Mesothelial cell of epicardium (in vitro differentiated cells): ENCODE data around the gene RCAN2. TPM values are rescaled to one million over a fixed set of nuclear protein-coding genes. Genes with fewer than 3 reads are reported as not detected.

ENCODE experiments used
- DNase-seq, 2 experiments: peaks; one replicate each; pipeline ENCODE4 v3.0.0; 2021; ENCODE audit warnings: low spot score in 2 of 2; ENCODE audit not compliant: unreplicated experiment in 2 of 2
- H3K27ac Mint-ChIP-seq: 2 replicates; pipeline ENCODE4 v1.8.0; 2021; ENCODE audit warnings: mixed read lengths
- H3K27me3 Mint-ChIP-seq: 2 replicates; pipeline ENCODE4 v1.8.0; 2021; ENCODE audit warnings: low read depth, mixed read lengths
- H3K36me3 Mint-ChIP-seq: 2 replicates; pipeline ENCODE4 v1.8.0; 2021; ENCODE audit warnings: mixed read lengths
- H3K4me1 Mint-ChIP-seq: 2 replicates; pipeline ENCODE4 v1.8.0; 2021; ENCODE audit warnings: mixed read lengths
- H3K4me3 Mint-ChIP-seq: 2 replicates; pipeline ENCODE4 v1.8.0; 2021; ENCODE audit warnings: mild to moderate bottlenecking, moderate library complexity, mixed read lengths
- H3K9me3 Mint-ChIP-seq: 2 replicates; pipeline ENCODE4 v1.8.0; 2021; ENCODE audit warnings: mixed read lengths
- total RNA-seq: library from RNA; stranded (reverse); gene quantifications from 3 replicates; pipeline ENCODE4 v1.2.1, GENCODE V29; 2021
- TF ChIP-seq, protein P1 (sequence below): fragments of 200-600 bp; sonication (generic); IDR thresholded peaks from one replicate; pipeline ENCODE4 v1.5.0; 2021; ENCODE audit warnings: antibody characterized with exemption; ENCODE audit not compliant: unreplicated experiment

The RCAN2 gene
- total RNA-seq, 1 donor from 2014 or later: 4.0 TPM

DNA sequence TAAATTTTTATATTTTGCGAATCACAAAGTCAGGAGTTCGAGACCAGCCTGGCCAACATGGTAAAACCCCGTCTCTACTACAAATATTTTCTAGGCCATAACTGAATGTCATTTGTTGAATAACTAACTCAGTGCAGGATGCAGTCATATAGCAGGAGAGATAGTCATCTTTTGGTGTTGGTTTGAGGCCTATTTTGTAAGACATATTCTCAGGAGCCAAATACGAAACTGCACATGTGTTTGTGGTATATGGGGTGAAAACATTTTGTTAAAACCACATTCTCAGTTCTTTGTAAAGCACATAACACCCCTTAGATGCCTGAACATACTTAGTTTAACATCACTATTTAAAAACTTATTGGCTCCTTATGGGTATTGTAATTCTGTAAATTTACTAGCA, 315.8 kb downstream of the RCAN2 start:
- TF ChIP-seq, protein P1, sequence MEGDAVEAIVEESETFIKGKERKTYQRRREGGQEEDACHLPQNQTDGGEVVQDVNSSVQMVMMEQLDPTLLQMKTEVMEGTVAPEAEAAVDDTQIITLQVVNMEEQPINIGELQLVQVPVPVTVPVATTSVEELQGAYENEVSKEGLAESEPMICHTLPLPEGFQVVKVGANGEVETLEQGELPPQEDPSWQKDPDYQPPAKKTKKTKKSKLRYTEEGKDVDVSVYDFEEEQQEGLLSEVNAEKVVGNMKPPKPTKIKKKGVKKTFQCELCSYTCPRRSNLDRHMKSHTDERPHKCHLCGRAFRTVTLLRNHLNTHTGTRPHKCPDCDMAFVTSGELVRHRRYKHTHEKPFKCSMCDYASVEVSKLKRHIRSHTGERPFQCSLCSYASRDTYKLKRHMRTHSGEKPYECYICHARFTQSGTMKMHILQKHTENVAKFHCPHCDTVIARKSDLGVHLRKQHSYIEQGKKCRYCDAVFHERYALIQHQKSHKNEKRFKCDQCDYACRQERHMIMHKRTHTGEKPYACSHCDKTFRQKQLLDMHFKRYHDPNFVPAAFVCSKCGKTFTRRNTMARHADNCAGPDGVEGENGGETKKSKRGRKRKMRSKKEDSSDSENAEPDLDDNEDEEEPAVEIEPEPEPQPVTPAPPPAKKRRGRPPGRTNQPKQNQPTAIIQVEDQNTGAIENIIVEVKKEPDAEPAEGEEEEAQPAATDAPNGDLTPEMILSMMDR: no peak
- no peak overlapping the region for H3K27ac Mint-ChIP-seq
- no peaks in the 10 kb centered on the region for H3K36me3 Mint-ChIP-seq
- H3K9me3 Mint-ChIP-seq: no peaks in the 10 kb centered on the region
- no peak overlapping the region for H3K4me3 Mint-ChIP-seq
- DNase-seq: no peak
- peaks cover 1% of the 10 kb centered on the region for H3K4me1 Mint-ChIP-seq
- peaks cover 30% of the 10 kb centered on the region for H3K27me3 Mint-ChIP-seq

DNA sequence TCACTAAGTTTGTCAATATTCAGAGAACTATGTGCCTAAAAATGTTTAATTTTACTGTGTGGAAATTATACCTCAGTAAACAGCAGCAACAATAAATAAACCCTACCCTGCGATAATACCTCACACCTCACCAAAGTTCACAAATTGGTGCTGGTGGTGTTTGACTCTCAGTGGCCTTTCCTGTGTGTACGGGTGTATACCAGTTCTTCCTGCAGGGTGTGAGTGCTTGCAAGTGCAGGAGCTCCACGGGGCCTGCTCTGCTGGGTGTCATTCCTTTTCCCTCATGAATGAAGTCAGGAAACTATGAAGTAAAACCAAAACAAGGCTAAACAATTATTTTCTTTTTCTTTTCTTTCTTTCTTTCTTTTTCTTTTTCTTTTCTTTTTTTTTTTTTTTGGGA, 316.3 kb downstream of the RCAN2 start:
- H3K4me1 Mint-ChIP-seq: peaks cover 6% of the 10 kb centered on the region
- no peaks in the 10 kb centered on the region for H3K9me3 Mint-ChIP-seq
- DNase-seq: no peak
- H3K4me3 Mint-ChIP-seq: no peak overlapping the region
- TF ChIP-seq, protein P1: no peak
- no peaks in the 10 kb centered on the region for H3K36me3 Mint-ChIP-seq
- H3K27ac Mint-ChIP-seq: no peak overlapping the region
- H3K27me3 Mint-ChIP-seq: peaks cover 31% of the 10 kb centered on the region

DNA sequence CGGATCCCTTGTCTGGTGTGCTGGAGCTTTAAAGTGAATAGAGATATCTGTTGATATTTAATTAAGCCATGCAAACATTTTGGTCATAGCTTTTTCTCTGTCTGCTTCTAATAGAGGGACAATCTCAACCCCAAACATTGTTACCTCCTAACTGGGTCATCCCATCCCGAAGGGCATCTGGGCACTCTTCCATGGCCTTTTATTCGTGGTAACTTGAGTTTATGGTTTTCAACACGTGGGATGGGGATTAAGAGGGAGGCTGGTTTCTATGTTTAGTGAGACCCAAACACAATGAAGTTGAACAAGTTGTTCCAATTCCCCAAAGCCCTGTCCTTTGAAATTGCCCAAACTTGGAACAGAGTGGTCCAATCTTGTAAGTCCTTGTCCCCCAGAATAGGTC, 319.1 kb downstream of the RCAN2 start:
- Mint-ChIP-seq H3K9me3 (no peaks in the 10 kb centered on the region), H3K4me1 (peaks cover 11% of the 10 kb centered on the region), H3K27ac (no peak overlapping the region), H3K36me3 (peaks cover 5% of the 10 kb centered on the region), H3K27me3 (peaks cover 20% of the 10 kb centered on the region), H3K4me3 (no peak overlapping the region)
- TF ChIP-seq, protein P1: no peak
- DNase-seq: no peak

Other genes with a start within 250 kb of the RCAN2 start
- 6.1 to 6.9 TPM (median 6.3 TPM) in 3 replicates for gene CYP39A1, start 161.4 kb upstream of the RCAN2 start, total RNA-seq
- gene SLC25A27, start 161.5 kb upstream of the RCAN2 start, total RNA-seq: 33.8 to 40.5 TPM (median 34.6 TPM) in 3 replicates
- 0.24 to 0.51 TPM (median 0.43 TPM) in 3 replicates for gene TDRD6, start 196.4 kb upstream of the RCAN2 start, total RNA-seq
- gene PLA2G7, start 243.9 kb upstream of the RCAN2 start, total RNA-seq: 0.45 to 0.54 TPM (median 0.49 TPM) in 3 replicates